GM18867 (cell line): ENCODE data around the gene PDIA3.
"Not testable (repeated sequence)": the region's sequence is repeated elsewhere in the genome, so short reads cannot be mapped to it uniquely, and the experiment has no call there.

Source experiments
- ATAC-seq: cut with Tn5 transposase; IDR thresholded peaks from one replicate; pipeline ENCODE4 v1.9.1; 2021; ENCODE audit warnings: mild to moderate bottlenecking, moderate library complexity; ENCODE audit not compliant: unreplicated experiment

The PDIA3 gene

GRCh38 chr15:43776101-43776717, 30.0 kb downstream of the PDIA3 start:
- peak; percentile 47 for ATAC-seq

GRCh38 chr15:43776718-43777266, 30.6 kb downstream of the PDIA3 start, which contains the start of gene ELL3:
Gene ELL3 (minus strand): TSS chr15:43776966. CDS start chr15:43776901, 65 bp downstream.
- peak; percentile 40 for ATAC-seq

- ATAC-seq = peak; percentile 72
Observed at GRCh38 chr15:43777267-43777914, 31.2 kb downstream of the PDIA3 start.

- ATAC-seq = no peak
Observed at GRCh38 chr15:43779016-43779415, 32.8 kb downstream of the PDIA3 start.

GRCh38 chr15:43789409-43789808, 43.2 kb downstream of the PDIA3 start:
- ATAC-seq = no peak

- ATAC-seq = peak; percentile 80
Observed at GRCh38 chr15:43791993-43792760, 45.9 kb downstream of the PDIA3 start, which contains the start of gene SERF2. Gene SERF2 (plus strand): TSS chr15:43792320. CDS start chr15:43792377, 57 bp downstream.

GRCh38 chr15:43792761-43793476, 46.7 kb downstream of the PDIA3 start:
- ATAC-seq = no peak

- ATAC-seq = no peak
Observed at GRCh38 chr15:43793647-43794046, 47.4 kb downstream of the PDIA3 start.

- ATAC-seq = no peak
Observed at GRCh38 chr15:43794269-43795037, 48.2 kb downstream of the PDIA3 start.

GRCh38 chr15:43795197-43795596, 49.0 kb downstream of the PDIA3 start:
- no peak for ATAC-seq

GRCh38 chr15:43795997-43796396, 49.8 kb downstream of the PDIA3 start:
- ATAC-seq = no peak

- no peak for ATAC-seq
Observed at GRCh38 chr15:43796566-43796965, 50.3 kb downstream of the PDIA3 start.

- ATAC-seq = no peak
Observed at GRCh38 chr15:43799209-43799944, 53.1 kb downstream of the PDIA3 start.

- no peak for ATAC-seq
Observed at GRCh38 chr15:43799945-43800285, 53.7 kb downstream of the PDIA3 start, which contains the start of gene SERINC4. Gene SERINC4 (minus strand): TSS chr15:43800220. CDS start chr15:43799986, 234 bp downstream.

- peak; percentile 88 for ATAC-seq
Observed at GRCh38 chr15:43800286-43801141, 54.3 kb downstream of the PDIA3 start, which contains the start of gene HYPK. Gene HYPK (plus strand): TSS chr15:43800599. CDS start chr15:43800623, 24 bp downstream.

- ATAC-seq = not testable (repeated sequence)
Observed at GRCh38 chr15:43802676-43803075, 56.4 kb downstream of the PDIA3 start.

GRCh38 chr15:43808435-43808950, 62.3 kb downstream of the PDIA3 start:
- no peak for ATAC-seq
